PC-9 (cell line): ENCODE data around the gene PSTPIP1.

Source experiments
- EZH2 ChIP-seq: fragments of 200-600 bp; sonication (generic); IDR thresholded peaks from 2 replicates; pipeline ENCODE4 v1.8.0; 2017; ENCODE audit warnings: antibody characterized with exemption, low read depth
- TF ChIP-seq, protein P1 (sequence below): fragments of 200-600 bp; sonication (generic); conservative IDR thresholded peaks from 2 replicates; pipeline ENCODE4 v1.6.1; 2017; ENCODE audit warnings: mixed run types, antibody characterized with exemption, mild to moderate bottlenecking, moderate library complexity

DNA sequence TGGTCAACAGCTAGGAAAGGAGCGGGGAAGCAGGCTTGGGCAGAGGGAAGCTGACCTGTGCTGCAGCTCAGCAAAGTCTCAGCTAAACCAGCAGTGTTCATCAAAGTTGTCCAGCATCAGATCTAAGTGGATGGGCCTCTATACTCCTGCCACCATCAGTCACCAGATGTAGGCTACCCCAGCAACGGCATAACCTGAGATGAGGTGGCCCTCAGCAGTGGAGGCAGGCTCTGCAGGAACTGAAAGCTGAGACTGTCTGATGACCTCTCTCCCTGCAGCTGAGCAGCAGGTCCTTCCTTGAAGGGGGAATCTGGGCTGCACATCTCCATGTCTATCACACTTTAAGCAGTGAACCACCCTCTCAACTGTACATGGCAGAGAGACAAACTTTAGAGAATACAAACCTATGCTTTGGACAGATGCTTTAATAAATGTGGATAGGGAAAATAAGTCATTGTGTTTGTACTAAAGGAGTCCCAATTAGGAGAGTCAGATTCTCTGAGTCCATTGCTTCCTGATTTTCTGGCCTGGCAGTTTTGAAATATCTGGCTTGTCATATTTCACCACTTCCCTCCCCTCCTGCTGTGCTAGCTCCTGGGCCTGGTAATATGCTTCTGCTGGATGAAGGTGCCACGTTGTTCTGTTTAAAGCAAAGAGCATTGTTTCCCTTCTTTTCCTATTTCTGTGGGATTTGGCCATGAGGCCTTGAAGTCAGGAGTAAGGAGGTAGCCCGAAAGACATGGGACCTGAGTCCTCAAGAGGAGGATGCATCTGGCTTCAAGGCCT lies 11.1 kb upstream of the PSTPIP1 start:
- TF ChIP-seq, protein P1, sequence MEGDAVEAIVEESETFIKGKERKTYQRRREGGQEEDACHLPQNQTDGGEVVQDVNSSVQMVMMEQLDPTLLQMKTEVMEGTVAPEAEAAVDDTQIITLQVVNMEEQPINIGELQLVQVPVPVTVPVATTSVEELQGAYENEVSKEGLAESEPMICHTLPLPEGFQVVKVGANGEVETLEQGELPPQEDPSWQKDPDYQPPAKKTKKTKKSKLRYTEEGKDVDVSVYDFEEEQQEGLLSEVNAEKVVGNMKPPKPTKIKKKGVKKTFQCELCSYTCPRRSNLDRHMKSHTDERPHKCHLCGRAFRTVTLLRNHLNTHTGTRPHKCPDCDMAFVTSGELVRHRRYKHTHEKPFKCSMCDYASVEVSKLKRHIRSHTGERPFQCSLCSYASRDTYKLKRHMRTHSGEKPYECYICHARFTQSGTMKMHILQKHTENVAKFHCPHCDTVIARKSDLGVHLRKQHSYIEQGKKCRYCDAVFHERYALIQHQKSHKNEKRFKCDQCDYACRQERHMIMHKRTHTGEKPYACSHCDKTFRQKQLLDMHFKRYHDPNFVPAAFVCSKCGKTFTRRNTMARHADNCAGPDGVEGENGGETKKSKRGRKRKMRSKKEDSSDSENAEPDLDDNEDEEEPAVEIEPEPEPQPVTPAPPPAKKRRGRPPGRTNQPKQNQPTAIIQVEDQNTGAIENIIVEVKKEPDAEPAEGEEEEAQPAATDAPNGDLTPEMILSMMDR, result no peak
- no peak for TF ChIP-seq EZH2
